C4-2B (cell line): Measurements from ENCODE around the gene SMC1A.

Experiments
- H3K27ac ChIP-seq: fragments of 450-650 bp; 2 replicates; pipeline ENCODE4 v1.5.1; 2017
- ZFX ChIP-seq: fragments of 450-650 bp; IDR thresholded peaks from 2 replicates; pipeline ENCODE4 v1.6.1; 2017
- TF ChIP-seq, protein P1 (sequence below): fragments of 450-650 bp; conservative IDR thresholded peaks from 2 replicates; pipeline ENCODE4 v1.5.1; 2017; ENCODE audit warnings: mild to moderate bottlenecking

The SMC1A gene

DNA sequence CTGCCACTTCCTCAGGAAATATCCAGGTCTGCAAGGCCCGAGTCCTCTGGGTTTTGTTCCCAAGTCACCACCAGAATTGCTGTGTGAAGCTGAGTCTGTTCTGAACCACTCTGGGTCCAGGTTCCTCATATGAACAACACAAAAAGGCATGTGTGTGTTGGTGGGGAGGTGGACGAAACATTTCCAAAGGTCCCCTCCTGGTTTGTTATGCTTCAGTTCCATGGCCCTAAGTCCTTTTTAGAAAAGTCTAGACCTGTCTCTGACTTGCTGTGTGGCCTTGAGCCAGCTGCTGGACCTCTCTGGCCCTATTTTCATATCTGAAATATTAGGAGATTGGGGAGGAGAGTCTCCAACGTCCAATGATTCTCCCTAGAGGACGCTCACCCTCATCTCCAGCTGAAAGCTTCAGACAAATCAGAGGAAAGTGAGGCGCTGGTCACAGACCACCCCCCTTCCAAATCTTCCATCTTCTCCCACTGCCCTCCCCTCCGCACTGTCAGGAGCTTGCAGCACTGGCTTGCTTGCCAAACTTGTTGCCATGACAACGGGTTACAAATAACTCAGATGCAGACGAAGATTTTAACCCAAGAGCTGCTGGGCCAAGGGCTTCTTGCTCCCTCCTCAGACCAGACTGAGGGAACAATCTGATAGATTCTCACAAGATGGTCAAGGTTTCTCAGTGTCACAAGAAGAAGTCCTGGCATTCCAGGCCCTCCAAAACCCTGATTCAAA is 64.5 kb downstream of the SMC1A start:
- no peak overlapping the region for H3K27ac ChIP-seq
- TF ChIP-seq, protein P1, sequence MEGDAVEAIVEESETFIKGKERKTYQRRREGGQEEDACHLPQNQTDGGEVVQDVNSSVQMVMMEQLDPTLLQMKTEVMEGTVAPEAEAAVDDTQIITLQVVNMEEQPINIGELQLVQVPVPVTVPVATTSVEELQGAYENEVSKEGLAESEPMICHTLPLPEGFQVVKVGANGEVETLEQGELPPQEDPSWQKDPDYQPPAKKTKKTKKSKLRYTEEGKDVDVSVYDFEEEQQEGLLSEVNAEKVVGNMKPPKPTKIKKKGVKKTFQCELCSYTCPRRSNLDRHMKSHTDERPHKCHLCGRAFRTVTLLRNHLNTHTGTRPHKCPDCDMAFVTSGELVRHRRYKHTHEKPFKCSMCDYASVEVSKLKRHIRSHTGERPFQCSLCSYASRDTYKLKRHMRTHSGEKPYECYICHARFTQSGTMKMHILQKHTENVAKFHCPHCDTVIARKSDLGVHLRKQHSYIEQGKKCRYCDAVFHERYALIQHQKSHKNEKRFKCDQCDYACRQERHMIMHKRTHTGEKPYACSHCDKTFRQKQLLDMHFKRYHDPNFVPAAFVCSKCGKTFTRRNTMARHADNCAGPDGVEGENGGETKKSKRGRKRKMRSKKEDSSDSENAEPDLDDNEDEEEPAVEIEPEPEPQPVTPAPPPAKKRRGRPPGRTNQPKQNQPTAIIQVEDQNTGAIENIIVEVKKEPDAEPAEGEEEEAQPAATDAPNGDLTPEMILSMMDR: no peak
- TF ChIP-seq ZFX: no peak

DNA sequence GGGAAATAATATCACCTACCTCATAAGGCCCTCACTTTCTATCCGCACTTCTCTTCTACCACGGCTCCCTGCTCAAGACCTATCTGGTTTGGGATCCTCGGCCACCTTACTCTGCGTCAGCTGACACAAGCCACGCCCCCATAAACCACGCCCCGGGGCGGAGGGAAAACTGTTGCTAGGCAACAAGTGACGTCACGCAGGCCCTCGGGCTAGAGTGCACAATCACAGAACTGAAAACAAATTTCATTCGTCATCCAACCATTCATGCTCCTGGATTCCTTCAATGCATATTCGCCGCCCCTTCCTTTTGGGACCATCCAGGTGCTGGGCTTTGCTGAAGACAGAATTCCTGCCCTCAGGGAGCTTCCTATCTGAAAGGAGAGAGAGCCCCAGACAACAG is 66.3 kb downstream of the SMC1A start:
- TF ChIP-seq, protein P1: no peak
- TF ChIP-seq ZFX: no peak
- H3K27ac ChIP-seq: no peak overlapping the region

DNA sequence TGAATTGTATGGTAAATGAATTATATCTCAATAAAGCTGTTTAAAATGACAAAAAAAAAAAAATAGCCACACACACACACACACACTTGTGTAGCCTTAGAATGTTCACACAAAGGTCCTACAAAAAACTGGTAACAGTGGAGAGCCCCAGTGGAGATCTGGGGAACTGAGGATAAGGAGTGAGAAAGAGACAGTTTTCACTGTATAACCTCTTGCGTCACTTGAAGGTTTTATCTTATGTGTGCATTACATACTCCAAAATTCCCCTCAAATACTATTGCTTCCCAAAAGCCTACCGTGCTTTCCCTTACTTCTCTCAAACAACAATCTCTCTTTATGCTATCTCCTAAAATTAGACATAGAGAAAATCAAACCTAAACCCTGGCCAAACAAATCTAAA is 67.8 kb downstream of the SMC1A start:
- TF ChIP-seq ZFX: no peak
- TF ChIP-seq, protein P1: no peak
- H3K27ac ChIP-seq: no peak overlapping the region

DNA sequence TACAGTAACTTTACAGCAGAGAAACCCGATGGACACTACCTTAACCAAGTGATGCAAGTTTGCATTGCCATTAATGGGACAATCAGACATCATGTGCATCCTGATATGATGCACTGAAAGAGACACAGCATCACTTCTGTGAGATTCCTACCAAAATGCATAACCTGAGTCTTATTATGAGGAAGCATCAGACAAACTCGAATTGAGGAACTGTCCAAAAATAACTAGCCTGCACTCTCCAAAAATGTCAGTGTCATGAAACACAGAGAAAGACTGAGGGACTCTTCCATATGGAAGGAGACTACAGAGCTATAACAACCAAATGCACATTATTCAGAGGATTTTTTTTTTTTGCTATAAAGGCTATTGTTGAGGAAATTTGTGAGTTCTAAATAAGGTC is 74.5 kb downstream of the SMC1A start:
- TF ChIP-seq, protein P1: no peak
- TF ChIP-seq ZFX: no peak

DNA sequence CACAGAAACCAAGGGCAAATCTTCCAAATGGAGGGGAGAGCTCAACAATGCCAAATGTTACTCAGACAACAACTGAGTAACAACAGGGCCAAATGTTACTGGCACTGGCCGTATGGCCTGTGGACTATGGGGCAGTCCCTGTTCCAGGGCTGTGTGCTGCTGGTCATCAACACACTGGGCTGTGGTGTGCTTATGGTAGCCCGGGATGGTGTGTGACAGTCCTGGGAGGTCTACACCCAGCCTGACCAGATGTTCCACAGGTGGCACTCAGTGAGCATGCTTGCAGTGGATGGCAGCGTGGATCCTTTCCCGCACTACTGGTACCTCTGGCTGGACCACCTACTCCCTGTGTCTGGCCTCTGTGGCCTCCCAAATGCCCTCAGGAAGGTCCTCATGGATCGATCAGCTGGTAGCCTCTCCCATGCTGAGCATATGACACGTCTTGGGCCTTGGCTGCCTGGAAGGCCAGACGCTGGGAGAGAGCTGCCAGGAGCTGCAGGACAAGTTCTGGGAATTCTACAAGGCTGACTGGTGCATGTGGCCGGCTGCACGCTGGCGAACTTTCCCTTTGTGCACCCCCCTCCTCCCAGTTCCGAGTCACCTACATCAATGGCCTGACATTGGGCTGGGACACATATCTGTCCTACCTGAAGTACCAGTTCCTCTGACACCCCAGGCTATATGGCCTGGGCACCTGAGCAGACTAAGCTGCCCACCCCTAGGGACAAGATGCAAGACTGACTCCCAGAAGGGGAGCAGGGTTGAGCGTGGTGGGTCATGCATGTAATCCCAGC is 81.4 kb downstream of the SMC1A start:
- no peak overlapping the region for H3K27ac ChIP-seq

More for the DNA sequence above, 74.5 kb downstream of the SMC1A start:
- no peak overlapping the region for H3K27ac ChIP-seq

DNA sequence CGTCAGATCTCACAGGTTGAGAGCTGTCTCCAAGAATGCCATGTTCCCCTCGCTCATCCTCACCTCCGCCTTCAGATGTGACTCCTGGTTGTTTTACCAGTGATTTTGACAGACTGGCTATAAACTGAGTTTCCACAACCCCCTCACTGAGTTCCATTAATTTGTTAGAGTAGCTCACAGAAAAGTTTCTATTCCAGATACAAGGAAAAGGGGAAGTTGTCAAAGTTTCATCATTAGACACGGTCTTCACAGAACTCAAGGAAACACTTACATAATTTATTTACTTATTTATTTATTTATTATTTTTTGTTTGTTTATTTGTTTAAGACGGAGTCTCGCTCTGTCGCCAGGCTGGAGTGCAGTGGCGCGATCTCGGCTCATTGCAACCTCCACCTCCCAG is 85.4 kb downstream of the SMC1A start:
- H3K27ac ChIP-seq: no peak overlapping the region
- TF ChIP-seq ZFX: no peak
- TF ChIP-seq, protein P1: no peak

More for the DNA sequence above, 81.4 kb downstream of the SMC1A start:
- no peak for TF ChIP-seq ZFX
- TF ChIP-seq, protein P1: no peak

DNA sequence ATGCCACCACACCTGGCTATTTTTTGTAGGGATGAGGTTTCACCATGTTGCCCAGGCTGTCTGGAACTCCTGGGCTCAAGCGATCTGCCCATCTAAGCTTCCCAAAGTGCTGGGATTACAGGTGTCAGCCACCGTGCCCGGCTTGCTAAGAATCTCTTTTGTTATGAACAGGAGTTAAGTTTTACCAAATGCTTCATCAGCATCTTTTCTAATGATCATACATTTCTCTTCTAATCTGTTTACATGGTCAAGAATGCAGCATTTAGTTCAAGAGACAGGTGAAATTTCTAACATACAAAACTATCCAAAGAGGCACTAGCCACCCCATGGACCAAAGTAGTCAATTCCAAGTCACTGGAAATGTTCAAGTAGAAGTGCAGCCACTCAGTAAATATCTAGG is 88.6 kb downstream of the SMC1A start:
- TF ChIP-seq ZFX: no peak

More for the DNA sequence above, 88.6 kb downstream of the SMC1A start:
- H3K27ac ChIP-seq: no peak overlapping the region
